EH (cell line): ENCODE results near the gene ADARB2.
"Not testable (repeated sequence)": the region's sequence is repeated elsewhere in the genome, so short reads cannot be mapped to it uniquely, and the experiment has no call there.

Experiments
- DNase-seq: peaks from one replicate; pipeline ENCODE4 v3.0.0-alpha.2; 2015; ENCODE audit warnings: low read depth

ADARB2 gene

GRCh38 chr10:1255118-1255517 lies 482.2 kb downstream of the ADARB2 start:
- DNase-seq: no peak

DNA sequence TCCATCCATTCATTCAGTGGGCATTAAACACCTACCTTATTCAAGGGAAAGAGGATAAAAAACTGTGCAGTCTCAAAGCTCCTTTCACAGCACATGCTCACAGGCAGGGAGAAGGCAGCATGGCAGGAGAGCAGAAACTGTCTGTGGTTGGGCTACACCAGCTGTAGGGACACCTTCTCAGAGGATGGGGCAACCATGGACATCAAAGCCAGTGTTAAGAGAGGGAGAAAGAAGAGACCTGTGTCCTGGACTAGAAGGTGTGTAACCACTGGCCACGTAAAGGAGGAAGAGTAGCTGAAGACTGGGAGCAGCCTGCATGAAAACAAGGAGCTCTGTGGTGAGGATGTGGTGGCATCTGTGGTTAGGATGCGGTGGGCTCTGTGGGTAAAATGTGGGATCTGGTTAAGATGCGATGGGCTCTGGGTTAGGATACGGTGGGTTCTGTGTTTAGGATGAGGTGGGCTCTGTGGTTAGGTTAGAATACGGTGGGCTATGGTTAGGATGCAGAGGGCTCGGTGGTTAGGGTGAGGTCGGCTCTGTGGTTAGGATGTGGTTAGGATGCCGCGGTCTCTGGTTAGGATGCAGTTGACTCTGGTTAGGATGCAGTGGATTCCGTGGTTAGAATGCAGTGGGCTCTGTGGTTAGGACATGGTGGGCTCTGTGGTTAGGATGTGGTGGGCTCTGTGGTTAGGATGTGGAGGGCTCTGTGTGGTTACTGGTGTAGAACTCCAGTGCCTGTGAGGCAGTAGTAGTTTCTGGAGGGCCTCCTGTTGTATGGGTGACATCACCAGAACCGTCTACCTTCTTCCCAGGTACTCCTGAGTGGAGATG lies 483.6 kb downstream of the ADARB2 start:
- DNase-seq: no peak

DNA sequence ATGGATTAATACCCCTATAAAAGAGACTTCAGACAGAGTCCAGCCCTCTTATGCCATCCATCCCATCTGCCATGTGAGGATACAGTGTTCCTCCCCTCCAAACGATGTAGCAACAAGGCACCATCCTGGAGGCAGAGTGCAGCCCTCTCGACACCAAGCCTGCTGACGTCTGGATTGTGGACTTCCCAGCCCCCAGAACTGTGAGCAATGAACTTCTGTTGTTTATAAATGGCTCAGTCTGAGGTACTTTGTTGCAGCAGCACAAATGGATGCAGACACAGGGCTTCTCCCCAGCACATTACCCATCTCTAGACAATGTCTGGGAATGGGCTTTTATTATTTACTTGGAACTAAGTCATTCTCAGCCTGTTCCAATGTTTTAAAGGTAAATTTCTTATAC lies 485.6 kb downstream of the ADARB2 start:
- no peak for DNase-seq

- no peak for DNase-seq
Observed at GRCh38 chr10:1249142-1249920, 488.0 kb downstream of the ADARB2 start.

GRCh38 chr10:1248262-1248630 lies 489.1 kb downstream of the ADARB2 start:
- DNase-seq: not testable (repeated sequence)

- DNase-seq: no peak
Observed at GRCh38 chr10:1247598-1248261, 489.6 kb downstream of the ADARB2 start.

GRCh38 chr10:1244493-1244892 lies 492.8 kb downstream of the ADARB2 start:
- DNase-seq: no peak

GRCh38 chr10:1243486-1244234 lies 493.7 kb downstream of the ADARB2 start:
- no peak for DNase-seq

DNA sequence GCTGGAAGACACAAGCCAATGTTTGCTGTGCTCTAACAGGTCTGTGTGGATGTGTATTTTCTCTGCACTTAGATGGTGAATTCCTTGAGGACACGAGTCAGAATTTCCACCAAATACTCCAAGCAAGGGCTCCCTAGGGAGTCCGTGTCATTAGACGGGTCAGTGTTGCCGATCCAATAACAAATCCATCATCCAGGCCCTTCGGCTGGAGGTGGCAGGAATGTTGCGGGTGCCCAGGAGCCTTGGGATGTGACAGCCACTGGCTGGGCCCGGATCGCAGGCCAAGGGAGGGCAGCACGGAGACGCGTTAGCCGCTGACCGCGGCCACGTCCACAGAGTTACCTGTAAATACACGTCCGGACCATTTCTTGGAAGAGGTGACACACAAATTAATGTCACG lies 494.4 kb downstream of the ADARB2 start:
- DNase-seq: no peak

- no peak for DNase-seq
Observed at GRCh38 chr10:1241973-1242935, 495.1 kb downstream of the ADARB2 start.

DNA sequence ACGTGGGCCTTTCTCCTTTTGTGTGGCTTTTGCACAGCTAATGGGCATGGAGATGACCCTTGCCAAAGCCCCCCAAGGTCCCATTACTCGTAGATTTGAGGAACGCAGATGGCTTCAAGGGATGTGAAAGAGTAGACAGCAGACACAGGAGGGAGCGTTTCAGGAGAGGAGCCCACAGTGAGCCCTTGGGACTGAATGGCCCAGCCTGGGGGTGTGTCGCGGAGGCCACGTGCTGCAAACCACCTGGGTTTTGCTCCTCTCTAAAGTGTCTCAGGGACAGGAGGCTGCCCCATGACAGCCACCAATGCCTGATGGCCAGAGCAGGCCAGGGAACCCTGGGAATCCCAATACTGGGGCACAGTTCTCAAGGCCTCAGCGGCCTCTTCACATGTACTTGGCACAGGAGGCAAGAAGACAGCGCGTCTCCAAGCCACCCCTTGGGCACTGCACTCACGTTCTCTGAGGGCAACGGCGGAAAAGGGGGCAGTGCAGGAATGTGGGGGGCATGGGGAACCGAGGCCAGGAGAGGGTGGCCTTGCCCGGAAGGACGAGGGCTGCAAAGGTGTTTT lies 495.9 kb downstream of the ADARB2 start:
- DNase-seq: no peak

DNA sequence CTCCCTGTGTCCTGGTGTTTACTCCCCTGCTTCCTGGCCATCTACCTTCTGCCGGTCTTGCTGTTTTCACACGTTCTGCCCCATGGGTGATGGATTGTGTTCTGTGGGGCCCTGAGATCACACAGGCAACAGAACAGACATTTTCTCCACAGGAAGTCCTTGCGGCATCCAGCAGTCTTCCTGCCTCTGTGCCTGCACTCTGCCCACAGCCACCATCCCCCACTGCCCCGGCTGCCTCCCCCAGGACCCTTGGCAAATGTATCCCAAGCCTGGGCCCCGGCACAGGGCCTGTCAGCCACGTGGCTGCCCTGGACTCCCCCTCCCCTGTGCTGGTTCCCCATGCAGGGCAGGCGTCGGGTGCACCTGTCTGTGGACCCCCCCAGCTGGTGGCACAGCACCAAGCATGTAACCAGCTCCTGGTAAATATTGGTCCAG lies 497.0 kb downstream of the ADARB2 start:
- DNase-seq: no peak

- no peak for DNase-seq
Observed at GRCh38 chr10:1233031-1233430, 504.3 kb downstream of the ADARB2 start.

DNA sequence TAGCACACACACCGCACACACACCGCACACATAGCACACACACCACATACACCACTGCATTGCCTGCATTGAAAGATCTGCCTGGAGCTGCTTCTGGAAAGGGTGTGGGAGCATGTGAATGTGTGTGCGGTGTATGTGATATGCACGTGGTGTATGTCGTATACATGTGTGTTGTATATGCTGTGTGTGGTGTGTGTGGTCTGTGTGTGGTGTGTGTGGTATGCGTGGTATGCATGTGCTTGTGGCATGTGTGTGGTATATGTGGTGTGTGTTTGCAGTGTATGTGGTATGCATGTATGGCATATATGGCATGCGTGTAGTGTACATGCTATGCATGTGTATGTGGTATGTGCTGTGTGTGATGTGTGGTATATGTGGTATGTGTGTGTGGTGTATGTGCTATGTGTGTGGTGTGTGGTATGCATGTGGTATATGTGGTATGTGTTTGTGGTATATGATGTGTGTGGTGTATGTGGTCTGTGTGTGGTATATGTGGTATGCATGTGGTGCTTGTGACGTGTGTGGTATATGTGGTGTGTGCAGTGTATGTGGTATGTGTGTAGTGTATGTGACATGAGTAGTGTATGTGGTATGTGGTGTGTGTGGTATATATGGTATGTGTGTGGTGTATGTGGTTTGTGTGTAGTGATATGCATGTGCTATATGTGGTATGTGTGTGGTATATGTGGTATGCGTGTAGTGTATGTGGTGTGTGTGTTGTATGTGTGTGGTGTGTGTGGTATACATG lies 505.0 kb downstream of the ADARB2 start:
- DNase-seq: no peak

DNA sequence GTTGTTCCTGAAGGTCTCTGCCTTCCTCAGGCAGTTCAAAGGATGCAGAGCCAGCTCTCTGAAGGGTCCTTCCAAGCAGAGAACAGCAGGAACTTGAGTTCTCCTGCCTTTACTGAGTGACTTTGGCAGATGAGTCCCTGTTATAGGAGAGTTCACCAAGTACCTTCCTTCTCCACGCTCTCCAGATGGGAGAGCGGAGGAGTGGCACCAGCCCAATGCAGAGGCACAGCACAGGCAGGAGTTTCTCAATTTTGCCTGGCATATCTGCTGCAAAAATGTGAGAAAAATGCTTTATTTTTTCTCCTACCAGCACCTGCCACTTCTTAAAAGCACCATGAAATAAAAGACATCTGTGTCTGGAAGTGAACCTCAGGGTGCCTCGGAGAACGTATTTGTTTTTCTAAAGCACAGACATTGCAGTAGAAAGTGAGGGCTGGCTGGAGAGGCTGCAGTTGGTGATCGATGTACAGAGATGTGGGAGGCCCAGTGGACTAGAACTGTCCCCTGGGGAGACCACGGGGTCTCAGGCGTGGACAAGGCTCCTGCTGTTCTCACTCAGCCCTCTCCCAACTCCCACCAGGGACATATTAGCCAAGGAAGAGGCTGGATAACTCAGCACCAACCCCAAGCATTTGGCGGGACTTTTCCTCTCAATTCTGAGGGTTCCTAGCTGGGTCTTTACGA lies 506.6 kb downstream of the ADARB2 start:
- no peak for DNase-seq

GRCh38 chr10:1230138-1230537 lies 507.2 kb downstream of the ADARB2 start:
- DNase-seq: no peak

DNA sequence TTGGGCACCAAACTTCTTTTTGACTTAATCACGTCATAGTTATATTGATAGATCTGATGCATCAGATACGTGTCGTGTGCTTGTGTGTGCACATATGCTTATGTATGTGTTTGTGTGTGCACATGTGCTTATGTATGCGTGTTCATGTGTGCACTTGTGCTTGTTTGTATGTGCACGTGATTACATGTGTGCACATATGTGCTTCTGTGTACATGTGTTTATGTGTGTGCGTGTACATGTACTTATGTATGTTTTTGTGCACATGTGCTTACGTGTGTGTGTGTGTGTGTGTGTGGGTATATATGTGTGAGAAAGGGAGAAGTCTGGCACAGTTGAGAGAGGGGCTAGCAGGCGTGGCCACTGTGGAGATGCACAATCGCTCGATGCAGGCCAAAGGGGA lies 507.8 kb downstream of the ADARB2 start:
- DNase-seq: no peak

GRCh38 chr10:1229116-1229515 lies 508.2 kb downstream of the ADARB2 start:
- DNase-seq: no peak

GRCh38 chr10:1228467-1228975 lies 508.8 kb downstream of the ADARB2 start:
- no peak for DNase-seq
